GM21381 (cell line): Measurements from ENCODE around the gene ADD1.
"Not testable (repeated sequence)": the region's sequence is repeated elsewhere in the genome, so short reads cannot be mapped to it uniquely, and the experiment has no call there.

Experiments used
- ATAC-seq: cut with Tn5 transposase; IDR thresholded peaks from one replicate; pipeline ENCODE4 v1.9.1; 2021; ENCODE audit warnings: mild to moderate bottlenecking, moderate library complexity; ENCODE audit not compliant: unreplicated experiment

Gene ADD1

GRCh38 chr4:2932321-2932950 lies 88.8 kb downstream of the ADD1 start:
- ATAC-seq: no peak

DNA sequence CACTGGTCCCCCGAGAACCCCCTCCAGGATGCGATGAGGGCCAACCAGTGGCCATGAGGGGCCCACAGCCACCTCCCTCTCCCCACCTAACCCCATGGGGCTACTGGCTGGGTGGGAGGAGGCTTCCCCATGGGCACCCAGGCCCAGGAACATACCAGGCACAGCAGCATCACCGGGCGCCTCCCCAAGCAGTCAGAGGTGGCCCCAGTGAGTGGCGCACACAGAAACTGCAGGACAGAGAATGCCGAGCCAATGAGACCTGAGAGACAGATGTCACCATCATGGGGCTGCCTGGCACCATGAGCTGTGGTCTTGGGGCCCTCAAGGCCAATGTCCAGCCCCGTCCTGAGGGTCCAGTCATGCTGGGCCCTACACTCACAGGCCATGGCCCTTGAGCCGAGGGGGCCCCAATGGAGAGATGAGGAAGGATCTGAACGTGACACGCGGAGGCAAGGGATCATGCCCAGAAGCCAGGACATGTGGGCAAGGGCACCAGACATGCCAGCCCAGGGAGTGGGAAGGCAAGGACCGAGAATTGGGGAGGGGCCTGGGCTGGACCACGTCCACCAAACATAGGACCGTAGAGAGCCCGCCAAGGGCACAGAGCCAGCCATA lies 89.4 kb downstream of the ADD1 start:
- ATAC-seq: no peak

- ATAC-seq: no peak
Measured at GRCh38 chr4:2933566-2934076, 90.0 kb downstream of the ADD1 start.

GRCh38 chr4:2934077-2934812 lies 90.6 kb downstream of the ADD1 start:
- no peak for ATAC-seq

DNA sequence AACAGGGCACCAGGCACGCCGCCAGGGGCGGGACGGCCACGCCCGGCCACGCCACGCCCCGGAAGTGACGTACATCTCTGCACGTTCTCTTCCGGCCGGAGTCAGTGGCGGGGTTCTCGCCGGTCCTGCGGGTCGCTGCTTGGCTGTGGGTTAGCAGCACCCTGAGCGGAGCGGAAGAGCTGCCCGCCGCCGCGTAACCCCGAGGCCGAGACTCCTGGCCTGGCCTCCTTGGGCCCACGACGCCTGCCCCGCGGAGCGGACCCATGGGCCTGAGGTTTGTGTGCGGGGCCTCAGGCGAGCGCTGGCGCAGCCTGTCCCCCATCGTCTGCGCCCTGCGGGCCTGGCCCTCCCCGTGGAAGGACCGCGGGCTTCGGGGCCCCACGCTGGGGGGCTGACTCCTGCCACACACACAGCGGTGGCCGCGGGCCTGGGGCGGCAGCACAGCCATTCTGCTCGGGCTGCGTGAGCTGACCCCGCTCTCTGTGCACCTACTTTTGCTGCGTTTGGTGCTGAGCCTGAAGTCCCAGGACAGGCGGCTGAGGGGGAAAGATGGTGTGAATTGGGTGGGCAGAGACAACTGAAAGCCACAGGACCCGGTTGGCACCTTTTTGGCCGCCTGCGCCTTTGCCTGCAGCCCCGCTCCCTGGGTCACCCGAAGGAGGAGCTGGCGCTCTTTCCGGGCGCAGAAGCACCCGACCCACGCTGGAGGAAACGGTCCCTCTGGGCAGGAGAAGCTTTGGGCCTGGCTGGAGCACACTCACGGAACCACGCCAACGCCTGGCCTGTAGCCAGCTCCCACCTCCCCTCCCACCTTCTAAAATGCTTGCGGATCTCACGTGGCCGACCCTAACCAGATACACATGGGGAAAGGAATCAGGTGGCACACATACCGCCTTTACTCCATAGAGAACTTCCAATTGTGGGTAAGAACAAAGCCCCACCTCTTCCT lies 91.4 kb downstream of the ADD1 start:
- peak; percentile 43 for ATAC-seq

GRCh38 chr4:2935762-2936743 lies 92.4 kb downstream of the ADD1 start:
- no peak for ATAC-seq

GRCh38 chr4:2936773-2937145 lies 93.1 kb downstream of the ADD1 start:
- no peak for ATAC-seq

- ATAC-seq: no peak
Measured at GRCh38 chr4:2937146-2937857, 93.7 kb downstream of the ADD1 start.

GRCh38 chr4:2937986-2938385 lies 94.3 kb downstream of the ADD1 start:
- ATAC-seq: no peak

DNA sequence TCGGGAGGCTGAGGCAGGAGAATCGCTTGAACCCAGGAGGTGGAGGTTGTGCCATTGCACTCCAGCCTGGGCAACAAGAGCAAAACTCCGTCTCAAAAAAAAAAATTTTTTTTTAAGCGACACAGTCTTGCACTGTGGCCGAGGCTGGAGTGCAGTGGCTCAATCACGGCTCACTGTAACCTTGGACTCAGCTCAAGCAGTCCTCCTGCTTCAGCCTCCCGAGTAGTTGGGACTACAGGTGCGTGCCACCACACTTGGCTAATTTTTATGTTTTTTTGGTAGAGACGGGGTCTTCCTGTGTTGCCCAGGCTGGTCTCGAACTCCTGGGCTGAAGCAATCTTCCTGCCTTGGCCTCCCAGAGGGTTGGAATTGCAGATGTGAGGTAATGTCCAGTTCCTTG lies 94.8 kb downstream of the ADD1 start:
- ATAC-seq: not testable (repeated sequence)

GRCh38 chr4:2938906-2939305 lies 95.3 kb downstream of the ADD1 start:
- ATAC-seq: no peak

- no peak for ATAC-seq
Measured at GRCh38 chr4:2939383-2940243, 96.0 kb downstream of the ADD1 start.

GRCh38 chr4:2940267-2941137 lies 96.9 kb downstream of the ADD1 start:
- no peak for ATAC-seq

DNA sequence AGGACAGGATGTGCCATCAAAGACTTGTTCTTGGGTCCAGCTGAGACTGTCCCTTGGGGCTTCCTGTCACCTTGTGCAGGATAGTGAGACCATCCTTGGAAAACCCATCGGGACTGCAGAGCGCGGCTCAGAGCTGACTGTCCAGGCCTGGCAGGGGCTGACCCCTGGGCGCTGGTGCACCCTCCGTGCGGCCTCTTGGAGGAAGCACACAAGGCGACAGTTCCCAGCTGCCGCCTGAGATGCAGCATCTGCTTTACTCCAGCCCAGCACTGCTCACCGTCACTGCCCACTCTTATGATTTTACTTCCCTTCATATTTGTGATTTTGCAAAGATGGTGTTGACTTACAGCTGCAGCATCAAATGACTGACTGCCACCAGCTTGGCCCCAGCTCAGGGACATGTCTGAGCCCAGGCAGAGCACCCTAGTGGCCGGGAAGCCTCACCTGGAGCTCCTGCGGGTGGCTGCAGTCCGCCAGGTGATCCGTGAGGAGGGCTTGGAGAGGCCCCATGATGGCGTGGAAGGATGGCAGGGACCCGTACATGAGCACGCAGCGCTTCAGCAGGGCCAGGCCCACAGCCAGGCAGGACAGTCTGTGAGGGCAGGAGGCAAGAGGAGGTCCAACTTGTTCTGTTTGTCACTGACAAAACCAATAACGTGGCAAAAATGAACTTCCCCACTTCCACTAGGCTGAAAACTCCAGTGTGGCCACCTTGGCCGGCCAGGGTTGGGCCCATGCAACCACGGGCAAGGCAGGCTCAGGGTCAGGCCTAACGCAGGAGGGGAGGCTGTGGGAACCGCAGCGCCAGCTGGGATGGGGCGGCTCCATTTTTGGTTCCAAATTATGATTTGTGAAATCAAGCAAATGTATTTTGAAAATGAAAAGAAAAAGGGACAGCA lies 97.7 kb downstream of the ADD1 start:
- ATAC-seq: no peak

GRCh38 chr4:2942037-2942531 lies 98.4 kb downstream of the ADD1 start:
- no peak for ATAC-seq
